KOPT-K1 (cell line): Measurements from ENCODE around the gene PDK2.

ENCODE experiments used
- H3K27ac ChIP-seq: fragments of 200-600 bp; sonication (generic); 2 replicates; pipeline ENCODE4 v1.5.1; 2016; ENCODE audit warnings: antibody characterized with exemption, mild to moderate bottlenecking, low read depth, low read length; ENCODE audit not compliant: poor library complexity, severe bottlenecking
- H3K36me3 ChIP-seq: fragments of 200-600 bp; sonication (generic); 2 replicates; pipeline ENCODE4 v1.5.1; 2017; ENCODE audit warnings: antibody characterized with exemption, mild to moderate bottlenecking, low read length, moderate library complexity; ENCODE audit not compliant: insufficient read depth
- H3K9me3 ChIP-seq: fragments of 200-600 bp; sonication (generic); 2 replicates; pipeline ENCODE4 v1.5.1; 2017; ENCODE audit warnings: antibody characterized with exemption, low read length, mild to moderate bottlenecking; ENCODE audit not compliant: insufficient read depth, poor library complexity, severe bottlenecking

PDK2 gene

GRCh38 chr17:50081757-50082156 lies 13.4 kb upstream of the PDK2 start:
- Histone ChIP-seq H3K36me3 (no peaks in the 10 kb centered on the region), H3K9me3 (no peaks in the 10 kb centered on the region), H3K27ac (no peak overlapping the region)

- H3K27ac ChIP-seq, result no peak overlapping the region
- H3K36me3 ChIP-seq, result no peaks in the 10 kb centered on the region
Measured at GRCh38 chr17:50087246-50087911, 7.8 kb upstream of the PDK2 start.

DNA sequence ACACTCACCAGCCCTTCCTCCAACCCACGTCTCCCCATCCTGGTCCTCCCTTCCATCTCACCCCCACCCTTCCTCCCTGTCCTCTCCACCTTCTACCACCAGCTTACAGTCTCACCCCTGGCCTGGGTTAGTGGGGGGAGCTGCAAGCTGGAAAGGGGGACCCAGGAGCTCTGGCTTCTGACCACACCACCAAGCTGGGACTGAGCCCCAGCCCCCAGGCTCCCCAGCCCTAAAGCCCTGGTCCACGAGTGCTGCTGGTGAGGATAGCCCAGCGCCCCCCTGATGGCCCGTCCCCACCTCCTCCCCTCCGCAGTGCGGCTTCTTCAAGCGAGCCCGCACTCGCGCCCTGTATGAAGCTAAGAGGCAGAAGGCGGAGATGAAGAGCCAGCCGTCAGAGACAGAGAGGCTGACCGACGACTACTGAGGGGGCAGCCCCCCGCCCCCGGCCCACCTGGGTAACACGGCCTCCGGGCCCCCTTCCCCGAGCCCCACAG lies 7.2 kb upstream of the PDK2 start:
- H3K27ac ChIP-seq, result no peak overlapping the region

More at GRCh38 chr17:50087246-50087911, 7.8 kb upstream of the PDK2 start:
- no peaks in the 10 kb centered on the region for H3K9me3 ChIP-seq

DNA sequence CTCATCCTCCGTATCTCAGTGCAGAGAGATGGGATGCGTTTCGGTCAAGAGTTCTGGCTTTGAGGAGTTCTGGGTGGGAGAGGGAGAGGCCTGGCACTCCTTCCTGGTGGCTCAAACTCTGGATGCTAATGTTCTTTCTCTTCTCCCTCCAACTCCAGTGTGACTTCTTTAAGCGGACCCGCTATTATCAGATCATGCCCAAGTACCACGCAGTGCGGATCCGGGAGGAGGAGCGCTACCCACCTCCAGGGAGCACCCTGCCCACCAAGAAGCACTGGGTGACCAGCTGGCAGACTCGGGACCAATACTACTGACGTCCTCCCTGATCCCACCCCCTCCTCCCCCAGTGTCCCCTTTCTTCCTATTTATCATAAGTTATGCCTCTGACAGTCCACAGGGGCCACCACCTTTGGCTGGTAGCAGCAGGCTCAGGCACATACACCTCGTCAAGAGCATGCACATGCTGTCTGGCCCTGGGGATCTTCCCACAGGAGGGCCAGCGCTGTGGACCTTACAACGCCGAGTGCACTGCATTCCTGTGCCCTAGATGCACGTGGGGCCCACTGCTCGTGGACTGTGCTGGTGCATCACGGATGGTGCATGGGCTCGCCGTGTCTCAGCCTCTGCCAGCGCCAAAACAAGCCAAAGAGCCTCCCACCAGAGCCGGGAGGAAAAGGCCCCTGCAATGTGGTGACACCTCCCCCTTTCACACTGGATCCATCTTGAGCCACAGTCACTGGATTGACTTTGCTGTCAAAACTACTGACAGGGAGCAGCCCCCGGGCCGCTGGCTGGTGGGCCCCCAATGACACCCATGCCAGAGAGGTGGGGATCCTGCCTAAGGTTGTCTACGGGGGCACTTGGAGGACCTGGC lies 6.0 kb upstream of the PDK2 start:
- no peaks in the 10 kb centered on the region for H3K9me3 ChIP-seq
- no peak overlapping the region for H3K27ac ChIP-seq
- H3K36me3 ChIP-seq, result no peaks in the 10 kb centered on the region

More for the DNA sequence above, 7.2 kb upstream of the PDK2 start:
- Histone ChIP-seq H3K9me3 (no peaks in the 10 kb centered on the region), H3K36me3 (no peaks in the 10 kb centered on the region)

DNA sequence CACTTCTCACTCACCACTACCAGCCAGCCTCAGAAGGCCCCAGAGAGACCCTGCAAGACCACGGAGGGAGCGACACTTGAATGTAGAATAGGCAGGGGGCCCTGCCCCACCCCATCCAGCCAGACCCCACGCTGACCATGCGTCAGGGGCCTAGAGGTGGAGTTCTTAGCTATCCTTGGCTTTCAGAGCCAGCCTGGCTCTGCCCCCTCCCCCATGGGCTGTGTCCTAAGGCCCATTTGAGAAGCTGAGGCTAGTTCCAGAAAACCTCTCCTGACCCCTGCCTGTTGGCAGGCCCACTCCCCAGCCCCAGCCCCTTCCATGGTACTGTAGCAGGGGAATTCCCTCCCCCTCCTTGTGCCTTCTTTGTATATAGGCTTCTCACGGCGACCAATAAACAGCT lies 5.1 kb upstream of the PDK2 start:
- Histone ChIP-seq H3K36me3 (no peaks in the 10 kb centered on the region), H3K9me3 (no peaks in the 10 kb centered on the region), H3K27ac (no peak overlapping the region)

DNA sequence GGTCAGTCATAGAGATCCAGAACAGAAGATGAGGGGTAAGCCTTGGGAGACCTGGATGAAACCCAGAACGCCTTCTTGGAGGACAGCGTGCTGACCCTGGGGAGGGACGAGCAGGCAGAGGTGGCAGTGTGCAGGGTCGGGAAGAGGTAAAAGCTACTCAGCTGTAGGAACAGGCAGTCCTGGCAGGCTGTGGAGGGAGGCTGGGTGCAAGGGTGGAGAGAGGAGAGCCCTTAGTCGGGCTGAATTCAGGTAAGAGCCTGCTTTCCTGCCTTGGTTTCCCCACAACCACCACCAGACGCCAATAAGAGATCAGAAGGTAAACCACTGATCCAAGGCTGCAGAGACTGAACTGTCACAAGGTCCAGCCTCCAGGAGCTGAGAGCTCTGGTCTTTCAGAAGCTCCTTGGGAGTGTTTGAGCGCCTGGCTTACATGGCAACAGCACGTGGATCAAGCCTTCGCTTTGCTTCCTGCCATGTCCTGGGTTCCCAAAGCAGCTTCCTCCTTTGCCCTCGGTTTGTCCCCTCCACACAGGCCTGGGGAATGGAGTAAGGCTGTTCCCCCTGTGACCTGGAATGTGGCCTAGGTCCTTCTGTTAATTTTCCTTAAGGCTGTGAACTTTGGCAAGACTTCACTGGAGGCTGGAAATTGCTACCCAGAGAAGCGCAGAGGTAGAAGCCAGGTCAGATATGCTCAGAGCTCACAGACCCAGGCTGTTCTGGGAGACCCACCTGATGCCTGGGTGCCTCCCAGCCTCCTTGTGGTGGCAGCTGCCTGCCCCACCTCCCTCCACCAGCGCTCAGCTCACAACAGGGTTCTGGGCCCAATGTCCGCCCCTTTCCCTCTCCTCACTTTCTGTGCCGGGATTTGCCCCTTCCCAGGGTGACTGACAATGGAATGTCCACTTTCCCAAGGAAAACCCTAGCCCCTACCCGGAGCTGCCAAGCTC lies 3.9 kb upstream of the PDK2 start:
- no peaks in the 10 kb centered on the region for H3K36me3 ChIP-seq
- H3K9me3 ChIP-seq, result no peaks in the 10 kb centered on the region
- no peak overlapping the region for H3K27ac ChIP-seq

DNA sequence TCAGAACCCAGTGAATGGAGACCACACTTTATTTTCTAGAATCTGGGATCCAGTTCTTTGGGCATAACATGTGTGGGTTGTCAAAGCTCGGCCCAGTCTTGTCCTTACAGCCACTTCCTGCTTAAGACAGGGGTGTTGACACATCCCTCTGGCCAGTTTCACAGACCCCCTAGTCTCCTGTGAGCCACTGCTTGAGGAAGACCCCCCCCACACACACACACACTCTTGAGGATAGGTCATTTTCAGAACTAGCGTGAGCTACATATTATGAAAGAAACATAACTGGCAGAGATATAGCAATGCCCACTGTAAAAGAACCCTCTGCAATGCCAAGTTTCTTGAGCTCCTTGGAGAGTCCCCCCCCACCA lies 3.2 kb upstream of the PDK2 start:
- no peaks in the 10 kb centered on the region for H3K9me3 ChIP-seq
- no peak overlapping the region for H3K27ac ChIP-seq

GRCh38 chr17:50093246-50093645 lies 1.9 kb upstream of the PDK2 start:
- Histone ChIP-seq H3K9me3 (no peaks in the 10 kb centered on the region), H3K27ac (no peak overlapping the region), H3K36me3 (no peaks in the 10 kb centered on the region)

More for the DNA sequence above, 3.2 kb upstream of the PDK2 start:
- H3K36me3 ChIP-seq, result no peaks in the 10 kb centered on the region

DNA sequence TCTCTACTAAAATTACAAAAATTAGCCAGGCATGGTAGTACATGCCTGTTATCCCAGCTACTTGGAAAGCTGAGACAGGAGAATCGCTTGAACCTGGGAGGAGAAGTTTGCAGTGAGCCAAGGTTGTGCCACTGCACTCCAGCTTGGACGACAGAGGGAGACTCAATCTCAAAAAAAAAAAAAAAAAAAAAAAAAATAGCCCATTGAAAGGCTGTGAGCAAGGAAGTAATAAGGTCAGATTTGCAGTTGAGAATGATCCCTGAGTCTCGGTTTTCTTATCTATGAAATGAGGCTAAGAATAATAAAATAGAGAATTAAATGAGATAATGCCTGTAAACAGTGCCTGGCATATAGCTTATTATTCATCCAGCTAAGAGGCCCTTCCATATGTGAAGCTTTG lies 1.3 kb upstream of the PDK2 start:
- no peaks in the 10 kb centered on the region for H3K36me3 ChIP-seq
- H3K27ac ChIP-seq, result no peak overlapping the region
- H3K9me3 ChIP-seq, result no peaks in the 10 kb centered on the region

DNA sequence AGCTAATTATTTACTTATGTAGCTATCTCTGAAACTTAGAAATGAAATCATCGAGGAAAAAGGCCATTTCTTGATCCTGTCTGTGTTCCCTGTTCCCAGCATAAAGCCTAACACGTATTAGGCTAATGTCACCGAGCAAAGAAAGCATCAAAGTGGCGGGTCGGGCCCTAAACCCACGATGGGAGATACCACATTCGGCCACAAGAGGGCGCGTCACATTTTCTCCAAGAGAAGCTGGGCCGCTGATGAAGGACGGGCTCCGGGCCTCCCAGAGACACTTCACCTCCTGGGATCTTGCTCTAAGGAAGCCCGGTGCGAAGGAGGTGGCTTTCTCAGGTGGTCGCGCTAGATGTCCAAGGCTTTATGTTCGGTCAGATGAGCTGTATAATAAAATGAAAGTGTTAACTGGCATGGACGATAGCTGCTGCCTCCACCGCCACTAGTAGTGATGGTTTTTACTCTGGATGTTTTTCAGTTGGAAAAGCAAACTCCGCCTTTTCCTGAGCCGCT lies 853 bp upstream of the PDK2 start:
- Histone ChIP-seq H3K27ac (no peak overlapping the region), H3K36me3 (no peaks in the 10 kb centered on the region), H3K9me3 (no peaks in the 10 kb centered on the region)

GRCh38 chr17:50095626-50096037 lies 481 bp downstream of the PDK2 start:
- Histone ChIP-seq H3K27ac (peak overlapping the region; percentile 26), H3K9me3 (no peaks in the 10 kb centered on the region), H3K36me3 (no peaks in the 10 kb centered on the region)

- Histone ChIP-seq H3K27ac (no peak overlapping the region), H3K9me3 (no peaks in the 10 kb centered on the region), H3K36me3 (no peaks in the 10 kb centered on the region)
Measured at GRCh38 chr17:50096092-50096491, 941 bp downstream of the PDK2 start.

DNA sequence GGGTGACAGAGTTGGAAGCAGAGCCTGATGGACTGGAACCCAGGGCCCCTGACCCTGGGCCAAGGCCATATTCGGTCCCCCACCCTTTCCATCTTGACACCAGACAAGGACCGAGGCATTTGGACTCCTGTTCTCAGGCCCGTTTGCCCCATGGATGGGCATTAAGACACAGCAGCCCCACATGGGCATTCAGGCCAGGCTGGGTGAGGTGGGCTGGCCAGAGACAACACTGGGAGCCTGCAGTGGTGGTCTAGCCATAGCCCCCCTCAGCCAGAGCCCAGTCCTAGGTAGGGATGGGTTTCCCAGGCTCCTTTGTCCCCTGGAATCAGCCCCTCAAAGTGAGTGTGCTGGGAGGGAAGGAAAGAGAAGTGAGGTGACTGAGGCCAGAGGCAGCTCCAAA lies 1.6 kb downstream of the PDK2 start:
- no peaks in the 10 kb centered on the region for H3K9me3 ChIP-seq
- no peak overlapping the region for H3K27ac ChIP-seq
- H3K36me3 ChIP-seq, result no peaks in the 10 kb centered on the region

- no peaks in the 10 kb centered on the region for H3K36me3 ChIP-seq
- no peaks in the 10 kb centered on the region for H3K9me3 ChIP-seq
- no peak overlapping the region for H3K27ac ChIP-seq
Measured at GRCh38 chr17:50097455-50097854, 2.3 kb downstream of the PDK2 start.

DNA sequence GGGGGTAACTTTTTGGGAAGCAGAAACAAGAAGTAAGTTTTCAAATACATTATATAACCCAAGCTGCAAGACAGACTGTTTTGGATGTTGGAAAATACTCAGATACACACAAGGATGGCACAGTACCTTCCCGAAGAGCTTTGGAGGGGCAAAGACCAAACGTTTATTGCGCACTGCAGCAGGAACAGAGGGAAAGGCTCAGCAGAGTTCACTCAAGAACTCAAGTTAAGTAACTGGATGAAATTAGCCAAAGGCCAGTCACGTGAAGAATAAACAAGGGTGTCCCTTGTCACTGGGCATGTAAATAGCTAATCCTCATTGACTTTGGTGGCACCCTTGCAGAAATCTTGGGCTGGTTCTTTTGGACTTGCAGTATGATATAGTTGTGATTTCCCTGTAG lies 2.8 kb downstream of the PDK2 start:
- H3K36me3 ChIP-seq, result no peaks in the 10 kb centered on the region
- no peak overlapping the region for H3K27ac ChIP-seq
- no peaks in the 10 kb centered on the region for H3K9me3 ChIP-seq
